Lung (tissue), 12 donors: Measurements from ENCODE around the gene COL4A4. TPM values are rescaled to one million over a fixed set of nuclear protein-coding genes. Genes with fewer than 3 reads are reported as not detected.

Source experiments
- ATAC-seq: fragments of 200-7000 bp; cut with Tn5 transposase; one replicate; pipeline ENCODE4 v1.9.1; 2020; ENCODE audit warnings: moderate number of reproducible peaks; ENCODE audit not compliant: insufficient read depth, low FRiP score
- DNase-seq, 3 donors: peaks; one replicate each; pipeline ENCODE4 v3.0.0-alpha.2; 2013 to 2017
- H3K27ac ChIP-seq, 2 donors: one replicate each; pipeline ENCODE4 v1.5.1; 2013; ENCODE audit warnings: mild to moderate bottlenecking in 2 of 2, moderate library complexity in 2 of 2, control low read depth in 1 of 2, inconsistent platforms in 1 of 2, low read depth in 1 of 2, low read length in 1 of 2
- H3K27me3 ChIP-seq, 3 donors: one replicate each; pipeline ENCODE4 v1.5.1; 2013; ENCODE audit warnings: low read length in 2 of 3; ENCODE audit not compliant: control insufficient read depth in 3 of 3, insufficient read depth in 3 of 3
- H3K36me3 ChIP-seq, 4 donors: one replicate each; pipeline ENCODE4 v1.5.1; 2013; ENCODE audit warnings: low read length in 4 of 4, mild to moderate bottlenecking in 1 of 4, moderate library complexity in 1 of 4; ENCODE audit not compliant: control insufficient read depth in 4 of 4, insufficient read depth in 4 of 4
- H3K4me1 ChIP-seq, 5 donors: one replicate each; pipeline ENCODE4 v1.5.1; 2013; ENCODE audit warnings: low read length in 5 of 5, mild to moderate bottlenecking in 2 of 5, moderate library complexity in 1 of 5; ENCODE audit not compliant: control insufficient read depth in 5 of 5, insufficient read depth in 5 of 5
- H3K4me3 ChIP-seq: one replicate; pipeline ENCODE4 v1.5.1; 2013; ENCODE audit warnings: mild to moderate bottlenecking, control low read depth, moderate library complexity
- H3K9ac ChIP-seq, 2 donors: one replicate each; pipeline ENCODE4 v1.5.1; 2013; ENCODE audit warnings: low read length in 2 of 2, control low read depth in 1 of 2; ENCODE audit not compliant: insufficient read depth in 1 of 2
- H3K9me3 ChIP-seq, 4 donors: one replicate each; pipeline ENCODE4 v1.5.1; 2013; ENCODE audit warnings: low read length in 3 of 4, mild to moderate bottlenecking in 1 of 4, moderate library complexity in 1 of 4; ENCODE audit not compliant: control insufficient read depth in 4 of 4, insufficient read depth in 3 of 4
- WGBS, 2 donors: extraction: QIAGEN DNeasy Blood & Tissue Kit; methylation state at CpG; one replicate each; pipeline ENCODE4 v1.1.7; 2013; 5-methylcytosine and 5-hydroxymethylcytosine counted together
- polyA plus RNA-seq, 2 donors: library from polyadenylated mRNA; stranded (reverse); fragments of 200-250 nt; gene quantifications; one replicate each; pipeline ENCODE4 v1.2.1, GENCODE V29; 2013
- total RNA-seq, 2 donors: library from RNA; depleted of rRNA in 1 of 2; stranded (reverse); fragments of >200 nt in 1 of 2; gene quantifications; one replicate each; pipeline ENCODE4 v1.2.1, GENCODE V29; 2014 to 2021
- TF ChIP-seq, protein P1 (sequence below): IDR thresholded peaks from 2 replicates; pipeline ENCODE4 v1.5.1; 2012; ENCODE audit warnings: mild to moderate bottlenecking; ENCODE audit errors: control extremely low read depth, extremely low read depth
- donor health status: control.
- donor health status: control.
- donor health status: Bipolar disorder and iron deficiency.
- donor health status: healthy.
- donor health status: DM: yes; HTN: yes; CAD: no.

Gene COL4A4
- total and polyA plus RNA-seq, 4 donors, result 2.7 to 20.1 (median 9.8) TPM

DNA sequence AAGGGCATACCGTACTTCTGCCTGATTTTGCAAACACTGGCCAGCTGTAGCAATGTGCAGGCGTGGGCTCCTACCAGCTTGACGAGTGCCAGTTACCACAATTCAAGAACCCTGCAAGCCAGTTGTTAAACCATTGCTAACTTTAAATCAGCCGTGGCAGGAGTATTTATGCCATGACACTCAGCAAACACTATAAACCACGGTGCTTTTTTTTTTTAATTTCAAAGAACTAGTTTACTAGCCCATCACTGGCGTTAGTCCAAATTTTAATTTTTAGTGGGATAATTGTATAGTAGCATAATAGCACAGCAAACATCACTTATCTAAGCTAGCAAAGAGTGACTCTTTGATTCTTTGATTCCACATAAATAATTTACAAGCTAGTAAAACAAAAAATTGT is 111.1 kb downstream of the COL4A4 start:
- TF ChIP-seq, protein P1, sequence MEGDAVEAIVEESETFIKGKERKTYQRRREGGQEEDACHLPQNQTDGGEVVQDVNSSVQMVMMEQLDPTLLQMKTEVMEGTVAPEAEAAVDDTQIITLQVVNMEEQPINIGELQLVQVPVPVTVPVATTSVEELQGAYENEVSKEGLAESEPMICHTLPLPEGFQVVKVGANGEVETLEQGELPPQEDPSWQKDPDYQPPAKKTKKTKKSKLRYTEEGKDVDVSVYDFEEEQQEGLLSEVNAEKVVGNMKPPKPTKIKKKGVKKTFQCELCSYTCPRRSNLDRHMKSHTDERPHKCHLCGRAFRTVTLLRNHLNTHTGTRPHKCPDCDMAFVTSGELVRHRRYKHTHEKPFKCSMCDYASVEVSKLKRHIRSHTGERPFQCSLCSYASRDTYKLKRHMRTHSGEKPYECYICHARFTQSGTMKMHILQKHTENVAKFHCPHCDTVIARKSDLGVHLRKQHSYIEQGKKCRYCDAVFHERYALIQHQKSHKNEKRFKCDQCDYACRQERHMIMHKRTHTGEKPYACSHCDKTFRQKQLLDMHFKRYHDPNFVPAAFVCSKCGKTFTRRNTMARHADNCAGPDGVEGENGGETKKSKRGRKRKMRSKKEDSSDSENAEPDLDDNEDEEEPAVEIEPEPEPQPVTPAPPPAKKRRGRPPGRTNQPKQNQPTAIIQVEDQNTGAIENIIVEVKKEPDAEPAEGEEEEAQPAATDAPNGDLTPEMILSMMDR, result no peak
- Histone ChIP-seq H3K36me3 (peaks cover 0 to 3% (median under 1%) of the 10 kb centered on the region in 4 donors), H3K27me3 (no peaks in the 10 kb centered on the region), H3K4me1 (no peaks in the 10 kb centered on the region), H3K27ac (no peak overlapping the region), H3K9me3 (peaks cover 0 to 6% (median 2%) of the 10 kb centered on the region in 4 donors), H3K4me3 (no peak overlapping the region), H3K9ac (no peak overlapping the region)
- no peak for ATAC-seq
- peak in 1 of 3 donors; percentile 19 for DNase-seq
- 61 to 64% methylated on average over 6 of the region's 6 CpGs for WGBS, 2 donors

DNA sequence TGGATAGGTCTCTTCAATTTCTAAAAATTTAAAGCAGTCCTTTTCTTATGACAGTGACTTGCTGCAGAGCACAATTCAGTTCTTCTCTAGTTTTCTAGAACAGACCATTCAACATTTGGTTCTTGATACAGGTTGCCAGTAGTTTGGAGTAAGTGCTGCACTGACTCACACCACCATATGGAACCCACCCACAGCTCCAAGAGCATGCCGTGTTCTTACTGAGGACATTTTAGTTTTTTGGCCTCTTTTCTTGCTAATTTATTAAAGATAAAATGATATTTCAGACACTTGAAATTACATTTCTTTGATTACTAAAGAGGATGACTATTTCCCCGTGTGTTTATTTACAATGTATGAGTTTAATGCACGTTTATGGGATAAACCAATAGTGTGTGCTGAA is 120.0 kb downstream of the COL4A4 start:
- 79 to 89% methylated on average over 3 of the region's 3 CpGs for WGBS, 2 donors
- no peak overlapping the region for H3K4me3 ChIP-seq
- H3K27ac ChIP-seq, result no peak overlapping the region
- no peak for ATAC-seq
- no peaks in the 10 kb centered on the region for H3K27me3 ChIP-seq
- peaks cover 0 to 6% (median 0%) of the 10 kb centered on the region in 4 donors for H3K9me3 ChIP-seq
- DNase-seq, result no peak
- H3K9ac ChIP-seq, result no peak overlapping the region
- peaks cover 0 to 1% (median 0%) of the 10 kb centered on the region in 5 donors for H3K4me1 ChIP-seq
- no peaks in the 10 kb centered on the region for H3K36me3 ChIP-seq
- TF ChIP-seq, protein P1, result no peak

DNA sequence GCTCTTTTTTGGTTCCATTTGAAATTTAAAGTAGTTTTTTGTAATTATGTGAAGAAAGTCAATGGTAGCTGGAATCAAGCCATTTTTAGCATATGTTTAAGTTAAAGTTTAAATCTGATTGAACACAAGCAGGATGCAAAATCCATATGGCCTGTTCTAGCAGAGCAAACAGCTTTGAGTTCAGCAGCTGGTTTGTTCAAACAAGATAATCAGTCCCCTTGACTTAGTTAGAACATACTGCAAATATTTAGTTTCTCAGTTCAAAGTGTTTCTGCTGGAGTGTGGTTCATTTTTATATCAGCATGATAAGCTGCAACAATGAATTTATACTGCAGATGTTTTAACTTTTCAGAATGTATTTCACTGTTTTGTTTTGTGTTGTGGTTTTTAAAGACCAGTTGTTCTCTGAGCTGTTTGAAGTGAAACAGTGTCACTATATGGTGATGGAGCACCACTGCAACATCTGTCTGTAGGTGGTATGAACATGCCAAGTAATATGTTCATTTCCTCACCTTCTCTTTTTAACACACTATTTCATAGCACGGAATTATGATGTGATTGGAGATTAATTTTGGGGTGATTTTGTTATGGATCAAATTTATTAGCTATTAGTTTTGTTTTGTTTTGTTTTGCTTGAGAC is 125.3 kb downstream of the COL4A4 start:
- Histone ChIP-seq H3K4me1 (peaks cover 0 to 19% (median 5%) of the 10 kb centered on the region in 5 donors), H3K36me3 (no peaks in the 10 kb centered on the region), H3K4me3 (no peak overlapping the region), H3K27ac (no peak overlapping the region), H3K9ac (no peak overlapping the region), H3K9me3 (no peaks in the 10 kb centered on the region), H3K27me3 (no peaks in the 10 kb centered on the region)
- WGBS, 2 donors, result 67 to 69% methylated on average over 1 of the region's 1 CpG
- TF ChIP-seq, protein P1, result no peak
- DNase-seq, result peak; percentile 62 to 97 (median 95)
- ATAC-seq, result no peak

DNA sequence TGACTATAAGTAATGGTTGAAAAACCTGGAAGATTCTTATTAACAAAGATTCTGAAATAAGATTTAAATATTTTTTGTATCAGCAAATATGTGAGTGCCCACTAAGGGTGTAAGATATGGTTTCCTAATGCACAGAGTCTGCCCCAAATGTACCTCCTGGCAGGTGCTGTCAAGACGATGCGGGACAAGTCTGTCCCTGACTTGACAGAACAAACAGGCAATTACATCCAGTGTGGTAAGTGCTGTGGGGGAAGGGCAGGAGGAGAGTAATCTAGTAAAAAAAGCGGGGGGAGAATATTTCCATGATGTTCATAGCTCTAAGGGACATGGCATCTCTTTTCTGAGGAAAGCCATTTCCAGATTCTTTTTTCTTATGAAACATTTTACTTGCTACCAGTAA is 127.5 kb downstream of the COL4A4 start:
- peaks cover 0 to 24% (median 5%) of the 10 kb centered on the region in 5 donors for H3K4me1 ChIP-seq
- H3K9ac ChIP-seq, result no peak overlapping the region
- no peaks in the 10 kb centered on the region for H3K36me3 ChIP-seq
- no peak overlapping the region for H3K27ac ChIP-seq
- H3K9me3 ChIP-seq, result no peaks in the 10 kb centered on the region
- H3K4me3 ChIP-seq, result no peak overlapping the region
- no peaks in the 10 kb centered on the region for H3K27me3 ChIP-seq
- ATAC-seq (no peak), DNase-seq (no peak)
- WGBS, 2 donors, result 81 to 82% methylated on average over 3 of the region's 3 CpGs
- TF ChIP-seq, protein P1, result no peak
